DND-41 (cell line): Measurements from ENCODE around the gene SPRED1.

Source experiments
- ATAC-seq: fragments of 200-7000 bp; cut with Tn5 transposase; 3 replicates; pipeline ENCODE4 v1.9.1; 2021; ENCODE audit warnings: low read depth; ENCODE audit not compliant: insufficient read depth
- DNase-seq: peaks from one replicate; pipeline ENCODE4 v3.0.0-alpha.2; 2020
- H2AFZ ChIP-seq: 2 replicates; pipeline ENCODE4 v1.6.0; 2012; ENCODE audit warnings: low read depth, low read length
- H3K27ac ChIP-seq: 2 replicates; pipeline ENCODE4 v1.5.1; 2012; ENCODE audit warnings: low read length, inconsistent platforms
- H3K27me3 ChIP-seq: fragments of 200-600 bp; sonication (generic); 2 replicates; pipeline ENCODE4 v1.6.0; 2012; ENCODE audit warnings: low read length, mild to moderate bottlenecking, inconsistent platforms; ENCODE audit not compliant: insufficient read depth, poor library complexity
- H3K36me3 ChIP-seq: 2 replicates; pipeline ENCODE4 v1.5.1; 2012; ENCODE audit warnings: low read length, inconsistent platforms; ENCODE audit not compliant: insufficient read depth
- H3K4me1 ChIP-seq: 2 replicates; pipeline ENCODE4 v1.5.1; 2012; ENCODE audit warnings: mild to moderate bottlenecking, low read length; ENCODE audit not compliant: insufficient read depth
- H3K4me2 ChIP-seq: 2 replicates; pipeline ENCODE4 v1.6.0; 2012; ENCODE audit warnings: mild to moderate bottlenecking, moderate library complexity, low read length, inconsistent platforms; ENCODE audit not compliant: insufficient read depth
- H3K4me3 ChIP-seq, 2 experiments: fragments of 200-600 bp in 1 of 2; shearing (Covaris generic) in 1 of 2; 2 replicates each; pipeline ENCODE4 v1.5.1; 2012 to 2016; ENCODE audit warnings: inconsistent platforms in 2 of 2, low read length in 2 of 2, mild to moderate bottlenecking in 2 of 2, low read depth in 1 of 2, moderate library complexity in 1 of 2
- H3K79me2 ChIP-seq: 2 replicates; pipeline ENCODE4 v1.6.0; 2012; ENCODE audit warnings: low read length, inconsistent platforms; ENCODE audit not compliant: insufficient read depth
- H3K9ac ChIP-seq: 2 replicates; pipeline ENCODE4 v1.6.0; 2012; ENCODE audit warnings: low read depth, mild to moderate bottlenecking, inconsistent platforms, low read length, moderate library complexity
- H3K9me3 ChIP-seq: 2 replicates; pipeline ENCODE4 v1.5.1; 2012; ENCODE audit warnings: low read length, moderate library complexity, mild to moderate bottlenecking, inconsistent platforms; ENCODE audit not compliant: insufficient read depth, severe bottlenecking
- H4K20me1 ChIP-seq: 2 replicates; pipeline ENCODE4 v1.6.0; 2012; ENCODE audit warnings: low read length; ENCODE audit not compliant: insufficient read depth
- CTCF ChIP-seq: IDR thresholded peaks from 2 replicates; pipeline ENCODE4 v1.5.1; 2012; ENCODE audit warnings: borderline replicate concordance, low read length, moderate library complexity, mild to moderate bottlenecking; ENCODE audit not compliant: poor library complexity, severe bottlenecking; ENCODE audit errors: extremely low read depth
- EZH2 ChIP-seq: IDR thresholded peaks from 3 replicates; pipeline ENCODE4 v1.6.1; 2012; ENCODE audit warnings: borderline replicate concordance, low read depth, mild to moderate bottlenecking, moderate library complexity, low read length, inconsistent platforms; ENCODE audit not compliant: severe bottlenecking

The SPRED1 gene

DNA sequence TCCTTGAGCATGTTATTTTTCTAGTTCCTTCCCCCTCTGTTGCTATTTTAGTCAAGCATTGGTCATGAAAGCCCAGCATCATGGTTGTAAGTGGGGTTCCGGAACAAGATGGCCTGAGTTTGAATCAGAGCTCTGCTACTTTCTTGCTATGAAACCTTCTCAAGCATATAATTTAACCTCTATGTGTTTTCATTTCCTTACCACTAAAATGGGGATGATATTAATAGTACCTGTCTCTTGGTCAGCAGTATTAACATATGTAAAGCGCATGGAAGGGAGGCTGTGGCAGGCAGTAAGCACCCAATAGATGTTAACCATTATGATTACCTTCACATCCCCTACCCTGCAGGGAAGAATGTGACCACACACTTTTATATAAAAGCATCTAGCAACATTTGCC, 14.3 kb upstream of the SPRED1 start:
- no peak overlapping the region for H2AFZ ChIP-seq
- H3K4me3 ChIP-seq: no peak overlapping the region
- ATAC-seq (no peak), DNase-seq (no peak)
- no peak overlapping the region for H3K27ac ChIP-seq
- H3K79me2 ChIP-seq: no peaks in the 10 kb centered on the region
- no peak overlapping the region for H3K4me2 ChIP-seq
- TF ChIP-seq EZH2: no peak
- no peak for TF ChIP-seq CTCF
- no peak overlapping the region for H3K9ac ChIP-seq
- H4K20me1 ChIP-seq: no peaks in the 10 kb centered on the region
- H3K4me1 ChIP-seq: no peaks in the 10 kb centered on the region
- no peaks in the 10 kb centered on the region for H3K27me3 ChIP-seq
- H3K36me3 ChIP-seq: no peaks in the 10 kb centered on the region
- H3K9me3 ChIP-seq: no peaks in the 10 kb centered on the region

- no peak overlapping the region for H3K4me2 ChIP-seq
- H3K4me3 ChIP-seq: no peak overlapping the region
- no peaks in the 10 kb centered on the region for H4K20me1 ChIP-seq
- DNase-seq (no peak), ATAC-seq (no peak)
- H3K4me1 ChIP-seq: no peaks in the 10 kb centered on the region
- TF ChIP-seq EZH2: no peak
- TF ChIP-seq CTCF: no peak
- no peak overlapping the region for H3K27ac ChIP-seq
- no peaks in the 10 kb centered on the region for H3K79me2 ChIP-seq
- no peak overlapping the region for H3K9ac ChIP-seq
- H3K9me3 ChIP-seq: no peaks in the 10 kb centered on the region
- no peak overlapping the region for H2AFZ ChIP-seq
- H3K27me3 ChIP-seq: no peaks in the 10 kb centered on the region
- no peaks in the 10 kb centered on the region for H3K36me3 ChIP-seq
Measured at GRCh38 chr15:38242055-38242454, 10.6 kb upstream of the SPRED1 start.

- Histone ChIP-seq H3K79me2 (no peaks in the 10 kb centered on the region), H3K4me3 (no peak overlapping the region), H3K27ac (no peak overlapping the region), H3K27me3 (no peaks in the 10 kb centered on the region), H3K9ac (no peak overlapping the region), H4K20me1 (no peaks in the 10 kb centered on the region), H3K4me1 (no peaks in the 10 kb centered on the region), H3K4me2 (no peak overlapping the region), H2AFZ (no peak overlapping the region), H3K9me3 (no peaks in the 10 kb centered on the region), H3K36me3 (no peaks in the 10 kb centered on the region)
- DNase-seq (no peak), ATAC-seq (no peak)
- TF ChIP-seq EZH2: no peak
- no peak for TF ChIP-seq CTCF
Measured at GRCh38 chr15:38243278-38244055, 9.2 kb upstream of the SPRED1 start.
